Measurements from ENCODE around the gene RNF38.

DNA sequence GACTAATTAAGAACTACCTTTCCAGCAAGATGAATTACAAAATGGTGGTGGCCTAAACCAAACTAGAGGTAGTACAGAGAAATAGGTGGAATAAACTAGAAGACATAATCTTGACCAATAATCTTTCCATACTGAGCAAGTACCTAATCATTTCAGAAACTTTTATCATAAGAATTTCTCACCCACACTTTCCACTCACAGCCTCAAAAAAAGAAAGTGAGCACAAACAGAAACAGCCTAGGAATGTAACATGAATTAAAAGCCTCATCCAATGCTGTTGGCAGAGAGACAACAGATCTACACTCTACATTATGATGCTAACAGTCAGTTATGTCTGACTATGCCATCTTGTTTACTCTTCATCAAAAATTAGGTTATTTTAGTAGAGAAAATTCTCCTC, 1.3 kb downstream of the RNF38 start:
- TF ChIP-seq CTCF (IDR thresholded peaks at IDR 0.05; ENCODE audit: low read depth, low read length) (no peak), POLR2A (IDR thresholded peaks at IDR 0.05; ENCODE audit: extremely low read depth, insufficient read length) (no peak), MAX (IDR thresholded peaks at IDR 0.05; ENCODE audit: low read depth, low read length) (no peak)

Data from NB4 (cell line).